Measurements from ENCODE around the gene PSD.

- TF ChIP-seq CTCF (IDR thresholded peaks at IDR 0.05) (no peak), POLR2A (IDR thresholded peaks at IDR 0.05) (no peak)
These were observed 5.6 kb upstream of the PSD start for GRCh38 chr10:102424145-102424544.
